Skeletal muscle satellite cell (primary cell): ENCODE data around the gene XPO6.
"Not testable (repeated sequence)": the region's sequence is repeated elsewhere in the genome, so short reads cannot be mapped to it uniquely, and the experiment has no call there.

Experiments used
- H3K27me3 ChIP-seq: 2 replicates; pipeline ENCODE4 v1.7.0; 2013; ENCODE audit warnings: low read length; ENCODE audit not compliant: control insufficient read depth, insufficient read depth
- H3K36me3 ChIP-seq: 2 replicates; pipeline ENCODE4 v1.7.0; 2013; ENCODE audit warnings: mild to moderate bottlenecking, control low read depth, low read length; ENCODE audit not compliant: insufficient read depth
- H3K4me1 ChIP-seq: 2 replicates; pipeline ENCODE4 v1.7.0; 2013; ENCODE audit warnings: low read length; ENCODE audit not compliant: control insufficient read depth, insufficient read depth
- H3K4me2 ChIP-seq: 2 replicates; pipeline ENCODE4 v1.7.0; 2013; ENCODE audit warnings: mild to moderate bottlenecking, low read length
- H3K4me3 ChIP-seq: 2 replicates; pipeline ENCODE4 v1.7.0; 2013; ENCODE audit warnings: low read length
- H3K9ac ChIP-seq: 2 replicates; pipeline ENCODE4 v1.7.0; 2013; ENCODE audit warnings: mild to moderate bottlenecking, low read depth, low read length, moderate library complexity
- H3K9me3 ChIP-seq: replicated peaks from 2 replicates; pipeline ENCODE4 v1.7.0; 2013; ENCODE audit warnings: mild to moderate bottlenecking, control low read depth, low read length

XPO6 gene

GRCh38 chr16:28237754-28238357, 26.1 kb upstream of the XPO6 start:
- H3K36me3 ChIP-seq: no peaks in the 10 kb centered on the region
- H3K9ac ChIP-seq: no peak overlapping the region
- H3K9me3 ChIP-seq: no peaks in the 10 kb centered on the region
- H3K4me2 ChIP-seq: no peak overlapping the region
- peaks cover 11% of the 10 kb centered on the region for H3K27me3 ChIP-seq
- no peaks in the 10 kb centered on the region for H3K4me1 ChIP-seq
- no peak overlapping the region for H3K4me3 ChIP-seq

GRCh38 chr16:28231763-28232162, 20.0 kb upstream of the XPO6 start:
- Histone ChIP-seq H3K9me3 (no peaks in the 10 kb centered on the region), H3K4me2 (no peak overlapping the region), H3K36me3 (no peaks in the 10 kb centered on the region), H3K9ac (no peak overlapping the region), H3K4me1 (no peaks in the 10 kb centered on the region), H3K27me3 (peaks cover 21% of the 10 kb centered on the region), H3K4me3 (no peak overlapping the region)

- H3K9me3 ChIP-seq, H3K9ac ChIP-seq, H3K27me3 ChIP-seq, H3K4me1 ChIP-seq, H3K4me2 ChIP-seq, H3K4me3 ChIP-seq, H3K36me3 ChIP-seq: not testable (repeated sequence)
Observed at GRCh38 chr16:28223909-28224308, 12.1 kb upstream of the XPO6 start.

GRCh38 chr16:28219777-28220176, 8.0 kb upstream of the XPO6 start:
- not testable (repeated sequence) for H3K4me3 ChIP-seq, H3K27me3 ChIP-seq, H3K4me1 ChIP-seq, H3K36me3 ChIP-seq, H3K4me2 ChIP-seq, H3K9ac ChIP-seq, H3K9me3 ChIP-seq

- no peaks in the 10 kb centered on the region for H3K4me1 ChIP-seq
- no peak overlapping the region for H3K4me3 ChIP-seq
- no peaks in the 10 kb centered on the region for H3K36me3 ChIP-seq
- no peak overlapping the region for H3K4me2 ChIP-seq
- no peaks in the 10 kb centered on the region for H3K9me3 ChIP-seq
- no peaks in the 10 kb centered on the region for H3K27me3 ChIP-seq
- H3K9ac ChIP-seq: no peak overlapping the region
Observed at GRCh38 chr16:28219282-28219681, 7.5 kb upstream of the XPO6 start.

DNA sequence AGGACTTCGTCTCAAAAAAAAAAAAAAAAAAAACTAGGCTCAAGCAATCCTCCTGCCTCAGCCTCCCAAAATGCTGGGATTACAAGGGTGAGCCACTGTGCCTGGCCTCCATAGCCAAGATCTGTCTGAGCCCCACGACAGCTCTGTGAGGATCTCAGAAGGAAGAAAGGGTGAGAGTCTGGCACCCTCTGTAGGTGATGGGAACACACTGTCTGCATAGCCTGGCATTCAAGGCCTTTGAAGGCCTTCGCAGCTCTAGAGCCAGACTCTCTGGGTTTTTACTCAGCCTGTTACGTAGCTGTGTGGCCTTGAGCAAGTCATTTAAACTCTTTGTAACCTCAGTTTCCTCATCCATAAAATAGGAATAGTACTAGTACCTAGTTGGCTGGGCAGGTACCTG, 6.3 kb upstream of the XPO6 start:
- Histone ChIP-seq H3K9ac (no peak overlapping the region), H3K4me1 (no peaks in the 10 kb centered on the region), H3K27me3 (no peaks in the 10 kb centered on the region), H3K36me3 (no peaks in the 10 kb centered on the region), H3K4me3 (no peak overlapping the region), H3K9me3 (no peaks in the 10 kb centered on the region), H3K4me2 (no peak overlapping the region)

DNA sequence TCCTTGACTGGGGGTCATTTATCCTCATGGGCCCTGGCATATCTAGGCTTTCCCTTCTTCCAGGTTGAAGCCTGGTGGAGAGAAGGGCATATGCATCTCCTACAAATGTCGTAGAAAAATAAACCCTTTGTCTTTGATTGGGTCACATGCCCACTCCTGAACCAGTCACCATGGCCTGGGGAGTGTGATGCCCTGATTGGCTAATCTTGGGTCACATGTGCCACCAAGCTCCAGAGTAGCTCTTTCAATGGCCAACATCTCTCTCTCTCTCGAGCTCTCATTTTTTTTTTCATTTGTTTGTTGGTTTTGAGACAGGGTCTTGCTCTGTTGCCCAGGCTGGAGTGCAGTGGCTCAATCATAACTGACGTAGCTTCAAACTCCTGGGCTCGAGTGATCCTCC, 5.6 kb upstream of the XPO6 start:
- no peak overlapping the region for H3K9ac ChIP-seq
- H3K27me3 ChIP-seq: no peaks in the 10 kb centered on the region
- no peaks in the 10 kb centered on the region for H3K36me3 ChIP-seq
- H3K4me3 ChIP-seq: no peak overlapping the region
- no peak overlapping the region for H3K4me2 ChIP-seq
- H3K4me1 ChIP-seq: peaks cover 4% of the 10 kb centered on the region
- no peaks in the 10 kb centered on the region for H3K9me3 ChIP-seq

GRCh38 chr16:28213396-28213795, 1.6 kb upstream of the XPO6 start:
- H3K4me3 ChIP-seq: no peak overlapping the region
- no peak overlapping the region for H3K4me2 ChIP-seq
- peaks cover 12% of the 10 kb centered on the region for H3K36me3 ChIP-seq
- H3K9me3 ChIP-seq: no peaks in the 10 kb centered on the region
- H3K27me3 ChIP-seq: no peaks in the 10 kb centered on the region
- no peak overlapping the region for H3K9ac ChIP-seq
- peaks cover 24% of the 10 kb centered on the region for H3K4me1 ChIP-seq

DNA sequence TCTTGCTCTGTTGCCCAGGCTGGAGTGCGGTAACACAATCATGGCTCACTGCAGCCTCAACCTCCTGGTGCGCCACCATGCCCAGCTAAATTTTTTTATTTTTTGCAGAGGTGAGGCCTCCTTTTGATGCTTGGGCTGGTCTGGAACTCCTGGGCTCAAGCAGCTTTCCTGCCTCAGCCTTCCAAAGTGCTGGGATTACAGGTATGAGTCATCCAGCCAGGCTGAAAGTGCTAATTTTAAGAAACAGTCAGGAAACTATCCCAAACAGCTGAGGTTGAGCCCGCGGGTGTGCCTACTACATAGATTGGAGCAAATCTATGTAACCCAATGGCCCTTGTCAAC, 738 bp upstream of the XPO6 start:
- Histone ChIP-seq H3K4me3 (peak overlapping the region; percentile 86), H3K36me3 (peaks cover 19% of the 10 kb centered on the region), H3K4me2 (peak overlapping the region; percentile 82), H3K9ac (peak overlapping the region; percentile 70), H3K4me1 (peaks cover 24% of the 10 kb centered on the region), H3K27me3 (no peaks in the 10 kb centered on the region), H3K9me3 (no peaks in the 10 kb centered on the region)

- Histone ChIP-seq H3K36me3 (peaks cover 27% of the 10 kb centered on the region), H3K27me3 (no peaks in the 10 kb centered on the region), H3K9me3 (no peaks in the 10 kb centered on the region), H3K4me3 (peak overlapping the region; percentile 86), H3K9ac (peak overlapping the region; percentile 98), H3K4me2 (peak overlapping the region; percentile 98), H3K4me1 (peaks cover 24% of the 10 kb centered on the region)
Observed at GRCh38 chr16:28210979-28211588, 681 bp downstream of the XPO6 start.

GRCh38 chr16:28210264-28210663, 1.5 kb downstream of the XPO6 start:
- Histone ChIP-seq H3K4me1 (peaks cover 24% of the 10 kb centered on the region), H3K9ac (peak overlapping the region; percentile 98), H3K4me3 (peak overlapping the region; percentile 86), H3K36me3 (peaks cover 33% of the 10 kb centered on the region), H3K9me3 (no peaks in the 10 kb centered on the region), H3K27me3 (no peaks in the 10 kb centered on the region), H3K4me2 (peak overlapping the region; percentile 98)

GRCh38 chr16:28208824-28209223, 2.9 kb downstream of the XPO6 start:
- H3K27me3 ChIP-seq: no peaks in the 10 kb centered on the region

More at GRCh38 chr16:28208824-28209223, 2.9 kb downstream of the XPO6 start:
- H3K9ac ChIP-seq: no peak overlapping the region
- H3K36me3 ChIP-seq: peaks cover 47% of the 10 kb centered on the region
- no peaks in the 10 kb centered on the region for H3K9me3 ChIP-seq
- H3K4me1 ChIP-seq: peaks cover 24% of the 10 kb centered on the region
- no peak overlapping the region for H3K4me3 ChIP-seq
- peak overlapping the region; percentile 58 for H3K4me2 ChIP-seq
